Measurements from ENCODE around the gene CPSF7.
"Not testable (repeated sequence)": the region's sequence is repeated elsewhere in the genome, so short reads cannot be mapped to it uniquely, and the experiment has no call there.

Gene CPSF7, protein sequence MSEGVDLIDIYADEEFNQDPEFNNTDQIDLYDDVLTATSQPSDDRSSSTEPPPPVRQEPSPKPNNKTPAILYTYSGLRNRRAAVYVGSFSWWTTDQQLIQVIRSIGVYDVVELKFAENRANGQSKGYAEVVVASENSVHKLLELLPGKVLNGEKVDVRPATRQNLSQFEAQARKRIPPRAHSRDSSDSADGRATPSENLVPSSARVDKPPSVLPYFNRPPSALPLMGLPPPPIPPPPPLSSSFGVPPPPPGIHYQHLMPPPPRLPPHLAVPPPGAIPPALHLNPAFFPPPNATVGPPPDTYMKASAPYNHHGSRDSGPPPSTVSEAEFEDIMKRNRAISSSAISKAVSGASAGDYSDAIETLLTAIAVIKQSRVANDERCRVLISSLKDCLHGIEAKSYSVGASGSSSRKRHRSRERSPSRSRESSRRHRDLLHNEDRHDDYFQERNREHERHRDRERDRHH

DNA sequence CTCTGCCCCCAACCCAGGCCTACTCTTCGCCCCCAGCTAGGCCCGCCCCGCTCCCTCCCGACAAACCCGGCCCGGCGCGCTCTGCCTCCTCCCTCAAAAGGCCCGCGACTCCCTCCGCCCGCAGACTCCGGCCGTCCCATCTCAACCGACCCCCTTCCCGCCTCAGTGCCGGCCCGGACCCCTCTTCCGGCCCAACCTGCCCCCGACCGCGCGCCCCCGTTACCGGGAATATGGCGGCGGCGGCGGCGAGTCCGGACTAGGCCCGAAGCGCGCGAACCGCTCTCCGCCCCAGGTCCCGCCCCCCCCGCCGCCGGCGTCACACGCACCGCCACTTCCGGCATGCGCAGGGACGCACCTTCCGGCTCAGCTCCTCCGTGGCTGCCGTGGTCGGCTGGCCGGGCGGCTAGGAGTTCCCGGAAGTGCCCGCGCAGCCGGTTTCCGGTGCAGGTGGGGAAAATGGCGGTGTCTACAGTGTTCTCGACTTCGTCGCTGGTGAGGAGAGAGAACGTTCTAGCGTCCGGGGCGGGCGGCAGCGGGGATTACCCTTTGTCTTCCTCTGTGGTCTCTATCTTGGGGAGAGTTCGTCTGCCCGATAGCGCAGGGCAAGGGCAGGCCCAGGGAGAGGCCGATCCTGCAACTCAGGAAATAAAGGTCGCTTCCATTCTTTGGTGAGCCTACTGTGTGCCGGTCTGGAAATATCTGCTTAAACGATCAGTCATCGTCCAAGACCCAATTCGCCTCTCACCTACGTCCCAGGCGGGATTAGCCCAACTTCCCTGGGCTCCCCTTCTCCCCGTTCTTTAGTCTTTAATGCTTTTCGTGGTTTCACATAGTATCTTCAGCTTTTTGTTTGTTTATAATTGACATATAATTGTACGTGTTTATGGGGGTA is at the start of gene CPSF7, which contains the start of gene SDHAF2:
Gene CPSF7 (minus strand): TSS at position 285 of the 892 bp plus-strand sequence. CDS start 740 bp downstream, outside the sequence.
Gene SDHAF2 (plus strand): TSS at position 434 of the 892 bp plus-strand sequence. CDS start 23 bp downstream, at position 457.
- peak; percentile 97 to 99 (median 98) for DNase-seq

DNA sequence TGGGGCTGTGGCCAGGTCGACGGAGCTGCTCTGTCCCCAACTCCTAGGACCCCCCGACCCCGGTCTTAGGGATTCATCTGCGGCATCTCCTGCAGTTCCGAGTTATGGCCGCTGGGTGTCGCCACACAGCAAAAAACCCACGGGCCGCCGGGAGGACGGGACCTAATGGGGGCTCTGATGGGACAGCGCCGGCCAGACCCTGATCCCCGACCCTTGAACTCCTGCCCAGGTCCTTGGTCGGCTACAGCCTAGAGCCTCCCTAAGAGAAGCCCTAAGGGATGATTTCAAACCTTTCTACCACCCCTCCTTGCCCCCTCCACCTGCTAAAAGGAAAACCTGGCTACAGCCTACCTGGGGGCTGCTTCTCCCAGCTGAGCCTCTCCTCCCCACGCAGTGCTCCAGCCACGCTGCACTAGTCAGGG is 48.0 kb upstream of the CPSF7 start:
- DNase-seq: peak; percentile 38 to 63 (median 58)

DNA sequence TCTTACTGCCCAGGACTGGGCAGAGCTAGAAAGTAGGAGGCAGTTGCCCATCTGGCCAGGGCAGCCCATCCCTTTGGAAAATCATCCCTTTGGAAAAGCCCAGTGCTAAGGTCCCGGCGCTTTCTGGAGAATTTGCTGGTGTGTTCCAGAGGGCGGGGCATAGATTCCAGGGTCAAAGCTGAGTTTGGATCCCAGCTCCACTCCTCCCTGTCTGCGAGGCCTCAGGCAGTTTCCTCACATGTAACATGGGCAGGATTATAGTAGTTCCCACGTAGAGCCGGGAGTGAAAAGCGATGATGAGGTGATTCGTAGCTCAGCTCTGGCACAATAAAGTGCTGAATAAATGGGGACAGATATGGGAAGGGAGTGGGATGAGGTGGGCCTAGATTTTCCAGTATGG is 47.4 kb upstream of the CPSF7 start:
- no peak for DNase-seq

DNA sequence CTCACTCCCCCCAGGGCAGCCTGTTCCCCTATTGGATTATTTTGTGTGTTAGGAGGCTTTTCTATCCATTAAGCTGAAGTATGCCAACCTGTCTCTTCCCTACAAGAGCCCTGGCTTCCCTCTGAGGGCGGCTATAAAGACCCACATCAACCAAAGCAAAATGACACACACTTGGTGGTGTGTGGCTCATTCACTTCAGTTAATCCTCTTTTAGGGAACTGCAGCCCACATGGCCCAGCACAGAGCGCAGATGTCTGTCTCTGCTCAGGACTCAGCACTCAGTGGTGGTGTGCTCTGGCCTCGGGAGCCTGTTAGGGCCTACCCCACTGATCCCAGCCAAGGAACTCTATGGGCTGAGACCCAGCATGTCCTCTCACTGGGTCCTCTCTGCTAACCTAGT is 46.6 kb upstream of the CPSF7 start:
- peak; percentile 22 to 50 (median 41) for DNase-seq

DNA sequence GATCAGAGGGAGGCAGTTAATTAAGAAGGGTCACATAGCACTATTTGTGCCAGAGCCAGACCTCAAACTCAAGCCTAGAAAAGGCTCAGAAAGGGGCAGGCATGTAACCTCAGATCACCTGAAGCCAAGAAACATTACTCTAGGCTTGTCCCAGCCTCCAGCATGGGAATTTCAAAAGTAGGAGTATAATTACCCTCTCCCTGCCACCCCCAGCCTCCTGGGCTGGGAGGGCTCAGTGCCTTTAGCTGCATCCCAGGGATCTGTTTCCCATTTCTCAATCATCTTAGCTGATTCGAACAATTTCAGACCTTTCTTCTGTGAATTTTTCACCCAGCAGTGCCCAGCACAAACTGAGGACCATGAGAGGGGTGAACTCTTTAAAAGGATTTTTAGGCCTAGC is 45.7 kb upstream of the CPSF7 start:
- no peak for DNase-seq

DNA sequence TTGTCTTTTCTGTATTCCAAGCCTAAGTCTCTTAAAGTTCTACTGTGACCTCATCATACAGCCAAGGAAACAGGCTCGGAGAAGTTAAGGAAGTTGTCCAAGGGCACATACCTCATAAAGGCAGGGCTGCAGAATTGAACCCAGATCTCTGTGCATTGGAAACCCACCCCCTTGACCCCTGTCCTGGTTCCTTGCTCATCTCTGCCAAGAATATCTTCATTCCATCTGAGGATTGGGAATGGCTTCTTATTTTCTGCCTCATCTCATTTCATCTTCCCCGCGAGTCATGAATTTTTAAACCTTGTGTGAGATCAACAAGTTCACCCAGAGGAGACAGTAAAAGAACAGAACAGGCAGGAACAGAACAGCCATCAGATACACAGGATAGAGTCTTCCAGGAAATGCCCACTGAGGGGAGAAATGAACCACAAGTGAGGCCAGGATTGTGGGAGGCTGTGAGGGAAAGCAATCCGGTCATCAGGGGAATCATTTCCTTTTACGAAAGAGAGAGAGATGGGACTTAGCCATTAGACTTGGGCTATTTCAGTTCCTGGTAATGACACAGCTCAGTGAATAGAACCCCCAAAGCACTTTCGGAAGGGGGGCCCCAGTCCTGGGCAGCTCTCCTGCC is 44.4 kb upstream of the CPSF7 start:
- DNase-seq: no peak

DNA sequence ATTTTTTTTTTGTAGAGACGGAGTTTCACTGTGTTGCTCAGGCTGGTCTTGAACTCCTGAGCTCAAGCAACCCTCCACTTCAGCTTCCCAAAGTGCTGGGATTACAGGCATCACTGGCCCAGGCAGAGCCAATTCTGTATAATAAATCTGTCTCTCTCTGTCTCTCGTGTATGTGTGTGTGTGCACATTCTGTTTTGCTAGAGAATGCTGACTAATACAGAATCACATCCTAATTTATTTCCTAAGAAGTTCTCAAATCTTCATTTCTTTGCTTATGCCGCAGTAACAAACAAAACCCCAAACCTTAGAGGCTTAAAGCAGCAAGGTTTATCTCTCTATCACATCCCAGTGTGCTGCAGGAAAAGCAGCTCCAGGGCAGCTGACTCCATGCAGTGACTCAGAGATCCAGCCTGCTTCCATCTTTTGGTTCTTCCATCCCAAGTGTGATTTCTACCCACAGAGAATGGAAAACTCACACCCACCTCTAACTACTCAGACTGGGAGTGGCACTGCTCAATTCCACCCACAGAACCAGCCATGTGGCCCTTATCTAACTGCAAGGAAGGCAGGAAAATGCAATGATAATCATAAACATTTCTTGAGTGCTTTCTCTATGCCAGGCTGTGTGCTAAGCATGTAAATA is 43.7 kb upstream of the CPSF7 start:
- peak in 2 of 3 donors; percentile 13 to 25 for DNase-seq

DNA sequence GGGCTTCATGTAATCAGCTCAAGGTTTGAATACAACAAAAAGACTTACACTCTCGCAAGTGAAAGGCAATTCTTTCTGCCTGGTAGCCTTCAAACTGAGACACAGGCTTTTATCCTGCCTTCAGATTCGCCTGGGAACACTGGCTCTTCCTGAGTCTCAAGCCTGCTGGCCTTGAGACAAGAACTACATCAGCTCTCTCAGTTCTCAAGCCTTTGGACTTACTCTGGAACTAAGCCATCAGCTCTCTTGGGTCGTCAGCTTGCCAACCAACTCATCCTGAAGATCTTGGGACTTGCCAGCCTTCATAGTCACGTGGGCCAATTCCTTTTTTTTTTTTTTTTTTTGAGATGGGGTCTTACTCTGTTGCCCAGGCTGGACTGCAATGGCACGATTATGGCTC is 43.1 kb upstream of the CPSF7 start:
- DNase-seq: no peak

DNA sequence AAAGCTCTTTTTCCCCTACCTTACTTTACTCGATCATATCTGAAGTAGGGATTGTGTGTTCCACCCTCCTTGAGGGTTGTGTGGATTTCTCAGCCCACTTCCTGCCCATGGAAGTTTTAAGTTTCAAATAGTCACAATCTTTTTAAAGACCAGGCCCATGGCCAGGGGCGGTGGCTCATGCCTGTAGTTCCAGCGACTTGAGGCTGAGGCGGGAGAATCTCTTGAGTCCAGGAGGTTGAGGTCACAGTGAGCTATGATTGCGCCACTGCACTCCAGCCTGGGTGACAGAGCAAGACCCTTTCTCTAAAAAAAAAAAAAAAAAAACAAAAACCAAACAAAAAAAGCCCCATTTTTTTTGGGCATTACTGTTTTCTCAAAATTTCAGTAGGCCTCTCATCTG is 42.5 kb upstream of the CPSF7 start:
- no peak for DNase-seq

DNA sequence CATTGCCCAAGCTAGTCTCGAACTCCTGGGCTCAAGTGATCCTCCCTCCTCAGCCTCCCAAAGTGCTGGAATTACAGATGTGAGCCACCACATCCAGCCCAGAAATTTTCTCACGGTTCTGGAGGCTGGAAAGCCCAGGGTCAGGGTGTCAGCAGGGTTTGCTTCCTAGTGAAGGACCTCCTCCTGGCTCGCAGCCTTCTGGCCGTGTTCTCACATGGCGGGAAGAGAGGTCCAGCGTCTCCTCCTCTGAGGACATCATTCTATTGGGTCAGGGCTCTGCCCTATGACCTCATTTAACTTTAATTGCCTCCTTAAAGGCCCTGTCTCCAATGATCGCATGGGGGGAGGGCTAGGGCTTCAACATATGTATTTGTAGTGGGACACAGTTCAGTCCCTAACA is 38.2 kb upstream of the CPSF7 start:
- DNase-seq: no peak

DNA sequence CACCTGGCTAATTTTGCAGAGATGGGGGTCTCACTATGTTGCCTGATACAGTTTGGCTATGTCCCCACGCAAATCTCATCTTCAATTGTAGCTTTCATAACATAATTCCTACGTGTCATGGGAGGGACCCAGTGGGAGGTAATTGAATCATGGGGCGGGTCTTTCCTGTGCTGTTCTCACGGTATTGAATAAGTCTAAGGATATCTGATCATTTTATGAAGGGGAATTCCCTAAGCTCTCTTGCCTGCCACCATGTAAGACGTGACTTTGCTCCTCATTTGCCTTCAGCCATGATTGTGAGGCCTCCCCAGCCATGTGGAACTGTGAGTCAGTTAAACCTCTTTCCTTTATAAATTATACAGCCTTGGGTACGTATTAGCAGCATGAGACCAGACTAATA is 37.8 kb upstream of the CPSF7 start:
- not testable (repeated sequence) for DNase-seq

DNA sequence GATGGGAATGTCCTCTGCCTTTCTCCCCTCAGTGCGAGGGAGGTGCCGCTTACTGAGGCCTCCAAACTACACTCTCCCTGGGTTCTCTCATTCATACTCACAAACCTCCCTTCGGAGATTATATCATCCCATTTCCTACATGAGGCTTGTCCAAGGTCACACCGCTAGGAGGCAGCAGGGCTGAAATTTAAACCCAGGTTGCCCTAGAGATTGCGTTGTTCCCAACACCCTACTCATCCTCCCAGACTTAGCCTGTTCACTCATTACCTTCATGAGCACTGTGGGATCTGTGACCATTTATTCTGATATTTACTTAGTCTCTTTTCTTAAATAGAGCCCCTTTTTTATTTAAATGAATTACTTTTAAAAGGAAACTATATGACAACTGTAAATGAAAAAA is 31.2 kb upstream of the CPSF7 start:
- DNase-seq: no peak

DNA sequence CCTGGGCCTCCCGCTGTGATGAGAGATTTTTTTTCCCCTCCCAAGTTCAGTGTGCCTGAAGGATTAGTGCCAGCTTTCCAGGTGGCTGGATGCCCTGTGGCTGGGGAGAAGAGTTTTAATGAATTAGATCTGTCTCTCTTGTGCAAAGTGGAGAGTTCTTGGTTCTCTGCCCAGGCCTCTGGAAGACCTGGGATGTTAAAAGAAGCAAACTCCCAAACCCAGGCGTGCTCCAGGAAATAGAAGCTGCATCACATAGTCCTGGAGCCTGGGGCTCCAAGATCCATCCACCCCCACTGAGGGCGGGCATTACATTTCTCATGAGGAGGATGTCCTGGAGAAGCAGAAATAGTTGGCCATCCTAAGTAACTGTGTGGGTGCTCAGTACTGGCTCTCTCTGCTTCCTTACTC is 30.7 kb upstream of the CPSF7 start:
- no peak for DNase-seq

DNA sequence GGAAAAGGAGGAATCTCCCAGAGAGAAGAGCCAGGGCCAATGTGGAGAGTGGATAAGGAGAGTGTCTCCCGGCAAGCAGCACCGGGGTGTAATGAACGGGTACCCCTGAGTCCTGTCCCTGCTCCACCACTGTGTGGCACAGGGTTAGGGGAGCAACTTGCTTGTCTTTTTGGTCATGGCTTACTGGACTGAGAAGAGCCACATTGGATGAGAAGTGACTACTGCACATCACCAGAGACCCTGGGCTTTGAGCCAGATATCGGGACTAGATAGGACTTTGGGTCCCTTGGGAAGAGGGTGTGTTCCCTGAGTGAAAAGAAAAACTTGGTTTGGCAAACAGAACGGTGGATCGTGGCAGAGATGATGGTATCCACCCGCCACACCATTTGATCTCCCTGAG is 24.7 kb upstream of the CPSF7 start:
- no peak for DNase-seq

DNA sequence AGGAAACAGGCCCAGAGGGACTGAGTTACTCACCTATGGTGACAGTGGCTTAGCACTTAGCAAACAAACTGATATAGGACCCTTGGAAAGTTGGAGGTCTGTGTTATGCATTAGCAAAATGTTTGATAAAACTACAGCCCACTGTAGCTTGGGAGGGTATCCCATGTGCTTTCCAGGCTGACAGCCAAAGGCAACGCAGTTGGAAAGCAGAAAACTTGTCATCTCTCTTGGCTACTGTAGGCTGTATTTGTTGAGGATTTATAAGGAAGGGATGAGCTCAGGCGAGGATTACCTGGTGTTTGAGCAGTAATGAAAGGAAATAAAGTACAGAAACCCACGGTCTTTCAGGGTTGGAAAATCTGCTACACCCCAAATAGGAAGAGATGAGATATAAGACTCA is 23.9 kb upstream of the CPSF7 start:
- DNase-seq: no peak

DNA sequence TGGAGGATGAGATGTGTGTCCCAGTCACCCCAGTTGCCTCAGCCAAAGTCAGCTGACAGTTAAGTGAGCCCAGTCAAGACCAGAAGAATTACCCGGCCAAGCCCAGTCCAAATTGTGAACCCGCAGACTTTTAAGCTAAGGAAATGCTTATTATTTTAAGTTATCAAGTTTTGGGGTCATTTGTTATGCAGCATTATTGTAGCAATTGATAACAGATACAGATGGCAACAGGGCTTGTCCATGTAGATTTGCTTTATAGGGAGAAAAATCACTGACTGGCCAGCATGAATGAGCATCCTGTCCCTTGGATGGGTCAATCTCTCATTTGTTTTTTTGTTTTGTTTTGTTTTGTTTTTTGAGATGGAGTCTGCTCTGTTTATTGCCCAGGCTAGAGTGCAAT is 23.1 kb upstream of the CPSF7 start:
- no peak for DNase-seq

DNA sequence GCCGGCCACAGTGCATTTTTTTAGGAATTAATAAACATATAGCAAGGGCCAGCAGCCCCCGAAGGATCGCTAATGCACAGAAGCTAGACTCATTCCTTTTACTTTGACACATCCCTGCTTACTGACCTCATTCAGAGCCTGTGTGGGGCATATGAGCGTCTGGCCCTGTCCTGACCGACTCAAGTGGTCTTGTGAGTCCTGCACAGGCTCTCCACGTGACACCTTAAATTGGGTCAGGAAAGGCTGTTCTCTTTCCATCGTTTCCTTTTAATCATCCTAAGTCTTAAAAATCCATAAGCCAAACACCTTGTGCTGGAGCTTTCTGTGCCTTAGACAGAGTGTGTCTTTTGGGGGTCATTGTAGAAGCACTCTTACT is 18.8 kb upstream of the CPSF7 start:
- DNase-seq: no peak

DNA sequence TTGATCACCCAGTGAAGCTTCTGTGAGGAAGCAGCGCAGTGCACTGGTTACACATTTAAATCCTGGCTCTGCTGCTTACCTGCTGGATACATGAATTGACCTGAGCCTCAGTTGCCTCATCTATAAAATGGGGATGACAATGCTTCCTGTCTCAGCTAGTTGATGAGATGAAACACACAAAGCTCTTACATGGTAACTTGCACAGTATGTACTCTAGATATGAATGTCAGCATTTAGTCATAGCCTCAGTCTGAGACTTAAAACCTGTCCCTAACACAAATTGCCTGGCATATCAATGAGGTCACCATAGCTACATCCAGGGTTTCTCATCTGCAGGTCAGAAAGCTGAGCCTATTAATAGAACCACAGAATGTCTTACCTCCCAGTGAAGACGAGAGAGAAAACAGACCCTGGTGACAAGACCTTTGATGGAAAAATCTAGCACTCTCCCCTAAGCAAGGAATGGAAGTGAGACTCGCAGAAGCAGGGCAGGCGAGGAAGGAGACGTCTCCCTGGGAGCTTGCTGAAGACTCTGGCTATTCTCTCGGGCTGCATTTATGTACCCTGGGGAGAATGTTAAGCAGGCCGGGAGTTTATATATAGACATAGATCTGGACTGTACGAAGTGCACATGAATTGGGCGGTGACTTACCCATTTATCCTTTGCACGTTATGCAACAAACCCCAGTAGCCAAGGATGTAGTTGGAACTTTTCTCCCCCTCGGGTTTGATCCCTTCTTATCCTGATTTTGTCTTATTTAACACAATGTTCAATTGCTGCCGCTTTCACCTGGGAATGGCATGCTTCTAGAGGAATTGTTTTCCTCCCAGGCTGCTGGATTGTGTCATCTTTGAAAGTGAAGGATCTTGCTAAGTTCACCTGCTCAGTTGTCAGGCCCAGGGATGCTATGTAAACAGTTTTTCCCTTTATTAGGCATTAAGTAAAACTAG is 18.1 kb upstream of the CPSF7 start:
- no peak for DNase-seq

DNA sequence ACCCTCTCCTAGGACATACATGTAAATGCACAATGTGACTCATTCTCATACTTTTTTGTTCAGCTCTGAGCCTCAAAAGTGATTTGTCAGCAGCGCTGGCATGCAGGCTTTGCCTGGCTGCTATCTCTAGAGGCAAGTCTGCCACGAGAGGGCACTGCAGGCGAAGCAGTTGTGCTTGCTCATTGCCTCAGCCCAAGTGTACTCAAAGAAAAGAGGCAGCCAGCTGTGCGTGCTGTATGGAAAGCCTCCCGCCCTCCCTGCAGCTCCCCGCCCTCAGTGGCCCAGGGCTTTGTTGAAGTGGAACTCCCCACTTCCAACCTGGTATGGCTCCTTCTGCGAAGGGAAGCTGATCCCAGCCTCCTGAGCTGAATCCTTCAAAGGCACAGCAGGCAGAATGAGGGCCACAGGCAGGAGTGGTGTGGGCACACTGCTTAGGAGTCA is 16.5 kb upstream of the CPSF7 start:
- DNase-seq: peak; percentile 93 to 95 (median 93)

DNA sequence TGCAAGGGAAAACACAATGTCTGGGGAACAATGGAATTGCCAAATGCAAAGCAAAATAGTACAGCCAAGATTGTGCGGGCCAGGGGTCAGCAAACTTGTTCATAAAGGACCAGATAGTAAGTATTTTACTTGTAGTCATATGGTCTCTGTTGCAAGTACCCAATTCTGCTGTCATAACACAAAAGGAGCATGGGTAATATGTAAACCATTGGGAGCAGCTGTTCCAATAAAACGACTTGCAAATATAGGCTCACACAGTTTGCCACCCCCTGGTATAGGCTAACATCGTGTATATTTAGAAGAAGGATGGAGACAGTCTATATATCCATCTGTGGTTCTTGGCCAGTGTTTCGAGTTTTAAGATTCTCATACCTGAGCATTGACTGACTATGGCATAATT is 15.7 kb upstream of the CPSF7 start:
- no peak for DNase-seq

DNA sequence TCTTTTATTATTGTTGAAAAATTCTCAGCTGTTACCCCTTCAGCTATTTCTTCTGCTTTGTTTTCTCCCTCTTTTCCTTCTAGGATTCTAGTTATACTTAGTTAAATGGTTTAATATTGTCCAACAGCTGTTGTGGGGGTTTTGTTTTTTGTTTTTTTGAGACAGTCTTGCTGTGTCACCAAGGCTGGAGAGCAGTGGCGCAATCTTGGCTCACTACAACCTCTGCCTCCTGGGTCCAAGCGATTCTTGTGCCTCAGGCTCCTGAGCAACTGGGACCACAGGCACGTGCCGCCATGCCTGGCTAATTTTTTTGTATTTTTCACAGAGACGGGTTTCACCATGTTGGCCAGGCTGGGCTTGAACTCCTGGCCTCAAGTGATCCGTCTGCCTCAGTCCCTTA is 12.8 kb upstream of the CPSF7 start:
- DNase-seq: no peak

All from suppressor macrophage treated with lipopolysaccharide for 1 hour (primary cell).